ENCODE measurements around the gene GCHFR.

The GCHFR gene

GRCh38 chr15:40762919-40763800 lies 708 bp upstream of the GCHFR start:
- H3K27me3 Mint-ChIP-seq: no peaks in the 10 kb centered on the region
- ATAC-seq (replicated peaks; ENCODE audit: extremely low read depth, poor library complexity, severe bottlenecking): no peak
- peak overlapping the region; percentile 69 for H3K4me3 Mint-ChIP-seq
- no peaks in the 10 kb centered on the region for H3K9me3 Mint-ChIP-seq
- DNase-seq (ENCODE audit: low spot score in 2 of 2): no peak
- peaks cover 13% of the 10 kb centered on the region for H3K36me3 Mint-ChIP-seq (ENCODE audit: insufficient read depth)
- H3K27ac Mint-ChIP-seq (ENCODE audit: low read depth): peak overlapping the region; percentile 81
- peaks cover 23% of the 10 kb centered on the region for H3K4me1 Mint-ChIP-seq

DNA sequence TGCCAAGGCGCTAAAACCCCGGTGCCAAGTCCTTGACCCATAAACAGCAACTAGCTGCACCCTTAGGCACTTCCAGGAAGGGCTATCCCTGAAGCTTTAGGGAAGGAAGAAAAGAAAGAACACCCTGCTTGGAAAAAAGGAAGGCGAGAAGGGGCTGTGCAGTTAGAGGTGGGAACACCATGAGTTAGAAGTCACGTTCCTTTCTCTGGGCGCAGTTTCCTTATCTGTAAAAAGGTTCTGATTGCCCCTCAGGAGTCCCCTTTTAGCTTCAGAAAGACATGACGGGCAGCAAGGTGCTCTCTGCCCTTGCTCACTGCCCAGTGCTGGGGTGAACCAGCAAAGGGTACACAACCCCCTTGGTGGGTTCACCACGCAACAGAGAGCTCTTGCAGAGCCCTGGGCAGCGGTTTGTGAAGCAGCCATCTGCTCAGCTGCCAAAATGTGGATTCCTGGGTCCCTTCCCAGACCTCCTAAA lies 798 bp downstream of the GCHFR start:
- Mint-ChIP-seq H3K27me3 (no peaks in the 10 kb centered on the region), H3K4me1 (peaks cover 38% of the 10 kb centered on the region), H3K4me3 (peak overlapping the region; percentile 69), H3K27ac (ENCODE audit: low read depth) (peak overlapping the region; percentile 81), H3K36me3 (ENCODE audit: insufficient read depth) (peaks cover 14% of the 10 kb centered on the region), H3K9me3 (no peaks in the 10 kb centered on the region)
- ATAC-seq (replicated peaks; ENCODE audit: extremely low read depth, poor library complexity, severe bottlenecking): no peak
- DNase-seq (ENCODE audit: low spot score in 2 of 2): no peak

- Mint-ChIP-seq H3K4me1 (peaks cover 47% of the 10 kb centered on the region), H3K36me3 (ENCODE audit: insufficient read depth) (peaks cover 14% of the 10 kb centered on the region), H3K27me3 (no peaks in the 10 kb centered on the region), H3K4me3 (no peak overlapping the region), H3K9me3 (no peaks in the 10 kb centered on the region), H3K27ac (ENCODE audit: low read depth) (peak overlapping the region; percentile 81)
- DNase-seq (ENCODE audit: low spot score in 2 of 2) (no peak), ATAC-seq (replicated peaks; ENCODE audit: extremely low read depth, poor library complexity, severe bottlenecking) (no peak)
Observed at GRCh38 chr15:40766194-40766815, 2.4 kb downstream of the GCHFR start.

GRCh38 chr15:40766906-40767837 lies 3.3 kb downstream of the GCHFR start:
- Mint-ChIP-seq H3K4me1 (peaks cover 51% of the 10 kb centered on the region), H3K36me3 (ENCODE audit: insufficient read depth) (peaks cover 14% of the 10 kb centered on the region), H3K4me3 (no peak overlapping the region), H3K27me3 (no peaks in the 10 kb centered on the region), H3K27ac (ENCODE audit: low read depth) (no peak overlapping the region), H3K9me3 (no peaks in the 10 kb centered on the region)
- ATAC-seq (replicated peaks; ENCODE audit: extremely low read depth, poor library complexity, severe bottlenecking) (no peak), DNase-seq (ENCODE audit: low spot score in 2 of 2) (no peak)

- H3K36me3 Mint-ChIP-seq (ENCODE audit: insufficient read depth): peaks cover 14% of the 10 kb centered on the region
- H3K9me3 Mint-ChIP-seq: no peaks in the 10 kb centered on the region
- H3K27me3 Mint-ChIP-seq: no peaks in the 10 kb centered on the region
- peaks cover 51% of the 10 kb centered on the region for H3K4me1 Mint-ChIP-seq
- H3K27ac Mint-ChIP-seq (ENCODE audit: low read depth): peak overlapping the region; percentile 32
- no peak for DNase-seq (ENCODE audit: low spot score in 2 of 2)
- H3K4me3 Mint-ChIP-seq: no peak overlapping the region
- no peak for ATAC-seq (replicated peaks; ENCODE audit: extremely low read depth, poor library complexity, severe bottlenecking)
Observed at GRCh38 chr15:40767838-40768500, 4.1 kb downstream of the GCHFR start.

DNA sequence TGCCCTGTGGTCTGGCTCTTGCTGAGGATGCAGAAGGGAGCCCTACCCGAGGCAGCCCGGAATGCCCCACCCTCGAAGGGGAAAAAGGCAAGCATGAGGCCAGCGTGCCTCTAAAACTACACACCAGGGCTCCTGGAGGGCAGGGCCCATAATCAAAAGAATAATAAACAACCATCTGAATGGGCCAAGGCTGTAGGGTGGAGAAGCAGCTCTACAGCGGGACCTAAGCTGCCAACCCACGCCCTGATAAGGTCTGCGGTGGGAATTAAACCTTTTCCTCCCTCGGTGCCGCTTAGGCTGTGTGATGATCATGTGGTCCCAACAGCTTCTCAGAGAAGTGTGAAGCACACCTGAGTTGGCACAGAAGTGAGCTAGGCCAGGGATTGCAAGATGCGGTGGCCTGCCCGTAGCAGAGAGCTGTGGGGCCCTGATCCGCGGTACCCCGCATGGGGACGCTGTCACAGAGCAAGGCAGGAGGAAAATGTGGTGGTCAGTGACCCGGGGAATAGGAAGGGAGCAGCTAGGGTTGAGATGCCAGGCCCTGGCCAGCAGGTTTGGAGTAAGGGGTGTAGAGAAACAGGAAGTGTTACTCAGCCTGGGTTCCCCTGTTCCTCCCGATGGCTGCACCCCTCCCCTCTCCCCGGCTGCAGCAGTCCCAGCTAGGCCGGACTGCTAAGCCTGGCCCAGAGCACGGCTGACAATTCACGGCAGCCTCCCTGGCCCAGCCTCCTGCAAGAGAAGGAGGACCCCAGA lies 4.8 kb downstream of the GCHFR start:
- DNase-seq (ENCODE audit: low spot score in 2 of 2): no peak
- Mint-ChIP-seq H3K27me3 (no peaks in the 10 kb centered on the region), H3K36me3 (ENCODE audit: insufficient read depth) (peaks cover 14% of the 10 kb centered on the region), H3K4me3 (peak overlapping the region; percentile 50), H3K9me3 (no peaks in the 10 kb centered on the region), H3K4me1 (peaks cover 51% of the 10 kb centered on the region), H3K27ac (ENCODE audit: low read depth) (peak overlapping the region; percentile 32)
- no peak for ATAC-seq (replicated peaks; ENCODE audit: extremely low read depth, poor library complexity, severe bottlenecking)

- ATAC-seq (replicated peaks; ENCODE audit: extremely low read depth, poor library complexity, severe bottlenecking): no peak
- H3K4me3 Mint-ChIP-seq: peak within 1 kb of the TSS; percentile 50
- DNase-seq (ENCODE audit: low spot score in 2 of 2): no peak
- no peaks in the 10 kb centered on the region for H3K9me3 Mint-ChIP-seq
- H3K4me1 Mint-ChIP-seq: peaks cover 48% of the 10 kb centered on the region
- H3K27me3 Mint-ChIP-seq: no peaks in the 10 kb centered on the region
- peak within 1 kb of the TSS; percentile 78 for H3K27ac Mint-ChIP-seq (ENCODE audit: low read depth)
- peaks cover 13% of the 10 kb centered on the region for H3K36me3 Mint-ChIP-seq (ENCODE audit: insufficient read depth)
Observed at GRCh38 chr15:40769274-40770146, 5.6 kb downstream of the GCHFR start, which contains the start of gene C15orf62. Gene C15orf62, plus strand, starts transcription at chr15:40769980. Its CDS starts 516 bp downstream, at chr15:40770496.

GRCh38 chr15:40770147-40770721 lies 6.4 kb downstream of the GCHFR start:
- H3K4me3 Mint-ChIP-seq: no peak overlapping the region
- H3K9me3 Mint-ChIP-seq: no peaks in the 10 kb centered on the region
- DNase-seq (ENCODE audit: low spot score in 2 of 2) (no peak), ATAC-seq (replicated peaks; ENCODE audit: extremely low read depth, poor library complexity, severe bottlenecking) (no peak)
- H3K27ac Mint-ChIP-seq (ENCODE audit: low read depth): peak overlapping the region; percentile 78
- H3K4me1 Mint-ChIP-seq: peaks cover 41% of the 10 kb centered on the region
- H3K27me3 Mint-ChIP-seq: no peaks in the 10 kb centered on the region
- peaks cover 16% of the 10 kb centered on the region for H3K36me3 Mint-ChIP-seq (ENCODE audit: insufficient read depth)

DNA sequence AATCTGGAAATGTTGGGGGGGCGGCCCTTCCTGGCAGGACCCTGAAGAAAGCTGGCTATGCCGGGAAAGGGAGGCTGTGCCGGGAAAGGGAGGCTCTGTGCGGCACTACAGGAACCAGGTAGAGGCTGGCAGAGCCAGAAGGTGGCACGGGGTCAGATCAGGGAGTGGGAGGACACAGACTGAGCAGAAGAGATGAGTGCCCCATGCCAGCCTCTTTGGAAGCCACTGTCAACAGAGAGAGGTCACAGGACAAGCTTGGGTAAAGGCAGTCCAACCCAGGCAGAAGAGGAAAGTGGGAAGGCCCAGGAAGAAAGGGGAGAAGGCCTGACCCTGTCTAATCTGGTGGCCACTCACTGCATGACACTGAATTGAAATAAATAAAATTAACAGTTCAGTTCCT lies 7.4 kb downstream of the GCHFR start:
- no peaks in the 10 kb centered on the region for H3K27me3 Mint-ChIP-seq
- ATAC-seq (replicated peaks; ENCODE audit: extremely low read depth, poor library complexity, severe bottlenecking) (no peak), DNase-seq (ENCODE audit: low spot score in 2 of 2) (no peak)
- peaks cover 31% of the 10 kb centered on the region for H3K4me1 Mint-ChIP-seq
- no peaks in the 10 kb centered on the region for H3K9me3 Mint-ChIP-seq
- H3K4me3 Mint-ChIP-seq: no peak overlapping the region
- H3K36me3 Mint-ChIP-seq (ENCODE audit: insufficient read depth): peaks cover 16% of the 10 kb centered on the region
- no peak overlapping the region for H3K27ac Mint-ChIP-seq (ENCODE audit: low read depth)

DNA sequence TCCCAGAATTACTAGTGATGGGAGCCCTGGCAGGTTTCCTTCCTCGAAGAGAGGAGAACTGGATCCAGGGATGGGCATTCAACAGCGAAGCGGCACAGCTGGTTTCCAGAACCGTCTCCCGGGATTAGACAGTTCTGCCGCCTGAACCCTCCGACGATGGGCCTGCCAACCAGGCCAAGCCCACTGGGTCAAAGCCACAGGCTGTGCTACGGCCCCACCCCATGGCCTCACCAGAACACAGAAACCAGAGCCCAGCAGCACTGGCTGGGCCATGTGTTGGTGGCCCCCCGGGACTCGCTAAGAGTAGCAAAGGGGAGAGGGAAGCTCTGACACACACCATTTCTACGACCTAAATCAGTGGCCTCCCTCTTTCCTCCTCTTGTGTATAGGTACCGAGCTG lies 8.1 kb downstream of the GCHFR start:
- ATAC-seq (replicated peaks; ENCODE audit: extremely low read depth, poor library complexity, severe bottlenecking): no peak
- DNase-seq (ENCODE audit: low spot score in 2 of 2): no peak
- Mint-ChIP-seq H3K27me3 (no peaks in the 10 kb centered on the region), H3K4me3 (no peak overlapping the region), H3K4me1 (peaks cover 36% of the 10 kb centered on the region), H3K27ac (ENCODE audit: low read depth) (no peak overlapping the region), H3K9me3 (no peaks in the 10 kb centered on the region), H3K36me3 (ENCODE audit: insufficient read depth) (peaks cover 20% of the 10 kb centered on the region)

Data from central memory CD8-positive, alpha-beta T cell (primary cell).